ENCODE data around the gene ITSN1.
"Not testable (repeated sequence)": the region's sequence is repeated elsewhere in the genome, so short reads cannot be mapped to it uniquely, and the experiment has no call there.

The ITSN1 gene

DNA sequence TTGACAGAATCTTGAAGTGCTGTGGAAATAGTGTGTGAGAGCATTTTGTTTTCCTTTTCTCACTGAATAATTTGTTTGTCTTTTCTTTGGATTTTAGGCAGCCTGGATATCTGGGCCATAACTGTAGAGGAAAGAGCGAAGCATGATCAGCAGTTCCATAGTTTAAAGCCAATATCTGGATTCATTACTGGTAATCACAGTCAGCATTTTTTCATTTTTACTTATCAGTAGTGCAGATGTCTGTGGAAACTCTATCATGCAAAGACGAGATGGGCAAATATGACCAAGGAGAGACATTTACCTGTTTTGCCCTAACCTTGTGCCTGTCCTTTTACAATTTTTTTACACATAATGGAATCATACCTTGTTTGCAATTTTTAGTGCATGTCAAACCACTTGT, 78.8 kb downstream of the ITSN1 start:
- Histone ChIP-seq H3K27me3 (no peaks in the 10 kb centered on the region), H3K9me3 (no peaks in the 10 kb centered on the region), H3K4me1 (ENCODE audit: control insufficient read depth in 1 of 2, insufficient read depth in 1 of 2, low read depth in 1 of 2, low read length in 1 of 2) (no peaks in the 10 kb centered on the region), H3K4me3 (ENCODE audit: low read depth in 1 of 2, low read length in 1 of 2) (no peak overlapping the region), H3K36me3 (no peaks in the 10 kb centered on the region), H3K27ac (no peak overlapping the region)
- TF ChIP-seq, protein P1, sequence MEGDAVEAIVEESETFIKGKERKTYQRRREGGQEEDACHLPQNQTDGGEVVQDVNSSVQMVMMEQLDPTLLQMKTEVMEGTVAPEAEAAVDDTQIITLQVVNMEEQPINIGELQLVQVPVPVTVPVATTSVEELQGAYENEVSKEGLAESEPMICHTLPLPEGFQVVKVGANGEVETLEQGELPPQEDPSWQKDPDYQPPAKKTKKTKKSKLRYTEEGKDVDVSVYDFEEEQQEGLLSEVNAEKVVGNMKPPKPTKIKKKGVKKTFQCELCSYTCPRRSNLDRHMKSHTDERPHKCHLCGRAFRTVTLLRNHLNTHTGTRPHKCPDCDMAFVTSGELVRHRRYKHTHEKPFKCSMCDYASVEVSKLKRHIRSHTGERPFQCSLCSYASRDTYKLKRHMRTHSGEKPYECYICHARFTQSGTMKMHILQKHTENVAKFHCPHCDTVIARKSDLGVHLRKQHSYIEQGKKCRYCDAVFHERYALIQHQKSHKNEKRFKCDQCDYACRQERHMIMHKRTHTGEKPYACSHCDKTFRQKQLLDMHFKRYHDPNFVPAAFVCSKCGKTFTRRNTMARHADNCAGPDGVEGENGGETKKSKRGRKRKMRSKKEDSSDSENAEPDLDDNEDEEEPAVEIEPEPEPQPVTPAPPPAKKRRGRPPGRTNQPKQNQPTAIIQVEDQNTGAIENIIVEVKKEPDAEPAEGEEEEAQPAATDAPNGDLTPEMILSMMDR (IDR thresholded peaks at IDR 0.05): no peak

DNA sequence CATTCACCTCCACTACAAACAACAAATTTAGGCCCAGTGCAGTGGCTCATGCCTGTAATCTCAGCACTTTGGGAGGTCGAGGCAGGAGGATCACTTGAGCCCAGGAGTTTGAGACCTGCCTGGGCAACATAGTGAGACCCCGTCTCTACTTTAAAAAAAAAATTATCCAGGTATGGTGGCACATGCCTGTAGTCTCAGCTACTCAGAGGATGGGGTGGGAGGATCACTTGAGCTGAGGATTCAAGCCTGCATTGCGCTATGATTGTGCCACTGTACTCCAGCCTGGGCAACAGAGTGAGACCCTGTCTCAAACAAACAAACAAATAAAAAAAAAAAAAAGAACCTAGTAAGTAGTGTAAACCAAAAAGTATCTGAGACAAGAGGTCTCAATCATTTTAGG, 86.8 kb downstream of the ITSN1 start:
- H3K27me3 ChIP-seq; H3K4me3 ChIP-seq (ENCODE audit: low read depth in 1 of 2, low read length in 1 of 2); H3K36me3 ChIP-seq; H3K4me1 ChIP-seq (ENCODE audit: control insufficient read depth in 1 of 2, insufficient read depth in 1 of 2, low read depth in 1 of 2, low read length in 1 of 2); H3K27ac ChIP-seq; H3K9me3 ChIP-seq: not testable (repeated sequence)

DNA sequence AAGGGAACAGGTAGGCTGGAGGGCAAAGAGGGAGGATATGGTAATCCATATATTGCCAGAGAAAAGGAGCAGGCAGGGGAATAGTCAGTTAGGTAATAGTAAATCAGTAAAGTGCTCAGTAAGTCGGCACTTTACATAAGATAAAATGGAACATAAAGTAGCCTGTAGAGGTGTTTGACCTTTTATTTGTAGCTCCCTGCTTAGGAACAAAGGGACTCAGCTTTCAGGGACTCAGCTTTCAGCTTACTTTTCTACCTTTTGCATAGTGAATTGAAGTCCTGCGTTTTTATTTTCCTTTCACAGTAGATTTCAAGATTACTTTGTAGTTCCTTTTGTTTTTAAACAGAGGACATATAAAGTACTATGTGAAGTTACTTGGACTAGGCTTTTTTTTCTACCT, 87.3 kb downstream of the ITSN1 start:
- no peak overlapping the region for H3K4me3 ChIP-seq (ENCODE audit: low read depth in 1 of 2, low read length in 1 of 2)
- H3K27me3 ChIP-seq: no peaks in the 10 kb centered on the region
- TF ChIP-seq, protein P1 (IDR thresholded peaks at IDR 0.05): no peak
- no peak overlapping the region for H3K27ac ChIP-seq
- no peaks in the 10 kb centered on the region for H3K4me1 ChIP-seq (ENCODE audit: control insufficient read depth in 1 of 2, insufficient read depth in 1 of 2, low read depth in 1 of 2, low read length in 1 of 2)
- H3K36me3 ChIP-seq: no peaks in the 10 kb centered on the region
- no peaks in the 10 kb centered on the region for H3K9me3 ChIP-seq

DNA sequence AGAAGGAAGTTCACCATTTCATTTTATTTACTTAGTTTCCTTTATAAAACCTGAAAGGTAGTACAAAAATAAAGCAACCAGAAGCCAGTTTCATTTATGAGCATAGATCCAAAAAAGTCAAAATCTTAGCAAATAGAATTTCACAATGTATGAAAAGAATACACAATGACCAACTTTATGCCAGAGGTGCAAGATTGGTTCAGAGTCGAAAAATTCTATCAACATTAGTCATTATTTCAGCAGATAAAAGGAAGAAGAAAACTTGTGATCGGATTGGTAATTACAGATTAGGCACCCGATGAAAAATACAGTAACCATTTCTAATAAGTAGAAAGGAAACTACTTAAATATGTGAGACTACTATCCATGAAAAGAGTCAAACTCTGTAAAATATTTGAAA, 89.1 kb downstream of the ITSN1 start:
- H3K4me1 ChIP-seq (ENCODE audit: control insufficient read depth in 1 of 2, insufficient read depth in 1 of 2, low read depth in 1 of 2, low read length in 1 of 2): no peaks in the 10 kb centered on the region
- no peak overlapping the region for H3K4me3 ChIP-seq (ENCODE audit: low read depth in 1 of 2, low read length in 1 of 2)
- TF ChIP-seq, protein P1 (IDR thresholded peaks at IDR 0.05): no peak
- no peaks in the 10 kb centered on the region for H3K36me3 ChIP-seq
- H3K27ac ChIP-seq: no peak overlapping the region
- H3K9me3 ChIP-seq: no peaks in the 10 kb centered on the region
- no peaks in the 10 kb centered on the region for H3K27me3 ChIP-seq

DNA sequence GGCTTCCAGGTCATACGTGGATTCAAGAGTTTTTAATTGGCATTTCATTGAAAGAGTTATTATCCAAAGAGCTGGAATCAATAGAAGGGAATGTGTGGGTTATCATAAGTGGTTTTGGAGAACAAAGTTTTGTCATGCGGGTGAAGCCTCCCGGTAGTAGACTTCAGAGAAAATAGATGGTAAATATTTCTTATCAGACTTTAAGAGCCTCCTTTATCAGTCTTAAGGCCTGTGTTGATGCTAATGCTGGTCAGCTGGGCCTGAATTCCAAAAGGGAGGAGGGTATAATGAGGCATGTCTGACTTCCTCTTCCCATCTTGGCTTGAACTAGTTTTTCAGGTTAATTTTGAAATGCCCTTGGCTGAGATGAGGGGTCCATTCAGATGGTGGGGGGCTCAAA, 89.7 kb downstream of the ITSN1 start:
- Histone ChIP-seq H3K4me3 (ENCODE audit: low read depth in 1 of 2, low read length in 1 of 2) (no peak overlapping the region), H3K36me3 (no peaks in the 10 kb centered on the region), H3K27ac (no peak overlapping the region), H3K27me3 (no peaks in the 10 kb centered on the region), H3K4me1 (ENCODE audit: control insufficient read depth in 1 of 2, insufficient read depth in 1 of 2, low read depth in 1 of 2, low read length in 1 of 2) (no peaks in the 10 kb centered on the region), H3K9me3 (no peaks in the 10 kb centered on the region)
- TF ChIP-seq, protein P1 (IDR thresholded peaks at IDR 0.05): no peak

DNA sequence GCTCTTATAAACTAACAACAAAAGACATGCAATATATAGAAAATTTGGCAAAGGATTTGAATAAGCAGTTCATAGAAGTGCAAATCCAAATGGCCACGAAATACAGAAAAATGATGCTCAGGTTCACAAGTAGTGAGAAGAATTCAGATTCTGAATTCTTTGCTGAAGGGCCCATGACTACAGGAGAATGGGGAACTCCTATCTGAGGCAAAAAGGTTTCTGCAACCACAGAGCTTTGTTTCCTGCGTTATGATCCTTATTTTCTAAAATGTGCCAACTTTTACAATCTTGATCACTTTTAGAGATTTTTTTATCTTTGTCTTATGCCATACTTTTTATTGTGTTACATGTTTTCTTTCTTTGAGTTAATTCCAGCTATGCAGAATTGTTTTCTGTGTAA, 91.3 kb downstream of the ITSN1 start:
- no peaks in the 10 kb centered on the region for H3K36me3 ChIP-seq
- no peak overlapping the region for H3K4me3 ChIP-seq (ENCODE audit: low read depth in 1 of 2, low read length in 1 of 2)
- H3K4me1 ChIP-seq (ENCODE audit: control insufficient read depth in 1 of 2, insufficient read depth in 1 of 2, low read depth in 1 of 2, low read length in 1 of 2): no peaks in the 10 kb centered on the region
- TF ChIP-seq, protein P1 (IDR thresholded peaks at IDR 0.05): no peak
- no peak overlapping the region for H3K27ac ChIP-seq
- H3K27me3 ChIP-seq: no peaks in the 10 kb centered on the region
- H3K9me3 ChIP-seq: no peaks in the 10 kb centered on the region
